ENCODE measurements around the gene SERPINA9.

The SERPINA9 gene

DNA sequence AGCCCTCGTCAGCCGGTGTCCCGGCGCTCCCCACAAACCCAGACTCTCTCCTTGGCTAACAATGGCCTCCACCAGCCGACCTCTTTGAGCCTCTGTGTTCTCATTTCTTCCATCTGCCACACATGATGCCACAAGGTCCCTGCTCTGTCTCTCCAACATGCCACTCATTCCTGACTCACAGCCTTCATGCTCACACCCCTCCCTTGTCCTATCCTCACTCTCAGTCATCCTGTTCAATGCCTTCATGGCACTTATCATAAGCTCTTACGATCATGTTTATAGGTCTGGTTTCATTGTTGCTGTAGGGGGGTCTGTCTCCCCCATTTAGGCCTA is 13.8 kb downstream of the SERPINA9 start:
- TF ChIP-seq CTCF (IDR thresholded peaks at IDR 0.05): no peak
- Histone ChIP-seq H3K27ac (no peak overlapping the region), H3K4me3 (no peak overlapping the region)
- no peak for DNase-seq (ENCODE audit: low spot score)

DNA sequence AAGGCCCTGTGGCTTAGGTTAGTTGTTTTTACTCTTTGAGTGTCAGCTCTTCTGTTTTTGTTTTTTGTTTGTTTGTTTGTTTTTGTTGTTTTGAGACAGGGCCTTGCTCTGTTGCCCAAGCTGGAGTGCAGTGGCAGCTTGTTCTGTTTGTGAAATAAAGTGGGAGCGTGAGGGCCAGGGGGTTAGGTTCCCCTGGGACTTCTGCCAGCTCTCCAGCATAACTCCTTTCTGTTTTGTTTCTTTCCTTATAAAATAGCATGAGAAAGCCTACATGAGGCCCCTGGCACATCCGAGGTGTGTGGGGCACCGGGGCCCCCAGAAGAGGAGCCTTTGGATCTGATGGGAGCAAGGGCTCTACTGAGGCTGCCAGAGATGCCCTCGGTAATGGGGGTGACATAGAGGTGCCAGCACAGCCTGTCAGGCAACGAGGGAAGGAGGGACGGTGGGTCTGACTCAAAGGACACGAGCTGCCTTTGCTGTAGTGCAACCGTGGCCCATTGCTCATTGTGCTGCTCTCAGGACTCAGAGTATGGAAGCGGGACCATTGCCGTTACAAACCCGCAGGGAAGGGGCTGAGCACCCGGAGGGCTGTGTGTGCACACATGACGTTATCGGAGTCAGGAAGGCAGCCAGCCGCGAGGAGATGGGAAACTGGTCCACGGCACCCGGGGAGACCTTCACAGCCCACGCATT is 14.3 kb downstream of the SERPINA9 start:
- no peak overlapping the region for H3K4me3 ChIP-seq
- TF ChIP-seq CTCF (IDR thresholded peaks at IDR 0.05): no peak
- no peak overlapping the region for H3K27ac ChIP-seq
- DNase-seq (ENCODE audit: low spot score): peak; percentile 33

DNA sequence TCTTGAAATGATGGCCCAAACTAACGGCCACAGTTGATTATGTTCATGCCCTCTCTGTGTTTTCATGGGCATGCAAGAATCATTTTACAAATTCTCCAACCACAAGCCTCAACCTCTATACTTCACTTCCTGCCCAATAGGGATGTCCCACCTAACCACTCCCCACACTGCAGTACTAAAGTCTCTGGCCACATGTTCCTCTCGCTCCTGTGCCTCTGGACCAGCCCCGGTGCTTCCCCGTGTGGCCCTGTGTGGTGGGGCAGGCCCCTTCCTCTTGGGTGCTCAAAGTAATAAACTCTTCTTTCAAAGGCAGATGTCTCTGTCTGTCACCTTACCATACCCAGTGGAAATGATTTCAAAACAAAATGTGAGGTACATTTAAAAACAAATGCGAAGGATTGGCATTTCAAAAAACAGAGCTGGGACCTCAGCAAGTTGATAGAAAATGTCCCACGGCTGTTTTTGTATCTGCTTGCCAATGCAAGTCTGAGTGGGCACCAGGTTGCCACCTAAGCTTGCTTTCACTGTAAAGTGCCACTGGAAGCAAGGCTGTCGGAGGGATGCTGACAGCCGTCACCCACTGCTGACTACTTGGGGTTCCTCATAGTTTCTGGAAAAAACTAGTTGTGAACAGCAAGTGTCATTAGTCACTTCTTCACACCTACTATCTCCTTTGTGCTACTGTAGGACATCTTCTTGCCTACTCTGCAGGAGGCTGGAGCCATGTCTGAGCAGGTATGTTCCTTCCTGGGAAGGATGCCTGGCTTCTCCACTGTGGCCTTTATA is 15.2 kb downstream of the SERPINA9 start:
- Histone ChIP-seq H3K4me3 (no peak overlapping the region), H3K27ac (no peak overlapping the region)
- TF ChIP-seq CTCF (IDR thresholded peaks at IDR 0.05): no peak
- DNase-seq (ENCODE audit: low spot score): peak; percentile 26

- no peak for TF ChIP-seq CTCF (IDR thresholded peaks at IDR 0.05)
- H3K4me3 ChIP-seq: no peak overlapping the region
- DNase-seq (ENCODE audit: low spot score): no peak
- no peak overlapping the region for H3K27ac ChIP-seq
Observed at GRCh38 chr14:94458558-94459205, 17.3 kb downstream of the SERPINA9 start.

DNA sequence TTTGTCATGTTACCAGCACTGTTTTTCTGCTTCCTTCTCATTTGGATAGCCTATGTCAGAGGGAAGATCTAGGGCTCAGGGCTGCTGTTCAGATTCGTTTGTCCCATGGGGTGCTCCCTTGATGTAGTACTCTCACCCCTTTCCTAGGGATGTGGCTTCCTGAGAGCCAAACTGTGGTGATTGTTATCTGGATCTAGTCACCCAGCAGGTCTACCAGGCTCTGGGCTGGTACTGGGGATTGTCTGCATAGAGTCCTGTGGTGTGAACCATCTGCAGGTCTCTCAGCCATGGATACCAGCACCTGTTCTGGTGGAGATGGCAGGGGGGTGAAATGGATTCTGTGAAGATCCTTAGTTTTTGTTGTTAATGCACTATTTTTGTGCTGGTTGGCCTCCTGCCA is 17.9 kb downstream of the SERPINA9 start:
- TF ChIP-seq CTCF (IDR thresholded peaks at IDR 0.05): no peak

DNA sequence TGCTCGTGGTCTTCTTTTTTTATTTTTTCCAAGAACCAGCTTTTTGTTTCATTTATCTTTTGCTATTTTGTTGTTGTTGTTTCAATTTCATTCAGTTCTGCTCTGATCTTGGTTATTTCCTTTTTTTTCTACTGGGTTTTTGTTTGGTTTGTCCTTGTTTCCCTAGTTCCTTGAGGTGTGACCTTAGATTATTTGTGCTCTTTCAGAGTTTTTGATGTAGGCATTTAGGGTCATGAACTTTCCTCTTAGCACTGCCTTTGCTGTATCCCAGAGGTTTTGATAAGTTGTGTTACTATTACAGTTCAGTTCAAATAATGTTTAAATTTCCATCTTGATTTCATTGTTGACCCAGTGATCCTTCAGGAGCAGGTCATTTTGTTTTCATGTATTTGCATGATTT is 20.1 kb downstream of the SERPINA9 start:
- TF ChIP-seq CTCF (IDR thresholded peaks at IDR 0.05): no peak
- Histone ChIP-seq H3K4me3 (no peak overlapping the region), H3K27ac (no peak overlapping the region)
- no peak for DNase-seq (ENCODE audit: low spot score)

More for the DNA sequence above, 17.9 kb downstream of the SERPINA9 start:
- H3K27ac ChIP-seq: no peak overlapping the region
- no peak for DNase-seq (ENCODE audit: low spot score)
- no peak overlapping the region for H3K4me3 ChIP-seq

All from coronary artery (tissue), 2 donors.